ENCODE data around the gene LBHD2. TPM values are rescaled to one million over a fixed set of nuclear protein-coding genes. Genes with fewer than 3 reads are reported as not detected.
A peak's percentile ranks its signal among the peaks of the same experiment; 100 is the strongest.

Gene LBHD2
- total RNA-seq, 2 donors from 2014 or later = not detected

- no peaks in the 10 kb centered on the region for H3K9me3 Mint-ChIP-seq
- peak; percentile 29 for ATAC-seq (replicated peaks)
- H3K27ac Mint-ChIP-seq = no peak overlapping the region
- peak overlapping the region; percentile 30 for H3K4me3 Mint-ChIP-seq
- peaks cover 13% of the 10 kb centered on the region for H3K27me3 Mint-ChIP-seq
- H3K36me3 Mint-ChIP-seq (ENCODE audit: low read depth) = no peaks in the 10 kb centered on the region
- no peaks in the 10 kb centered on the region for H3K4me1 Mint-ChIP-seq
Measured at GRCh38 chr14:103123634-103124500, 39.9 kb downstream of the LBHD2 start.

DNA sequence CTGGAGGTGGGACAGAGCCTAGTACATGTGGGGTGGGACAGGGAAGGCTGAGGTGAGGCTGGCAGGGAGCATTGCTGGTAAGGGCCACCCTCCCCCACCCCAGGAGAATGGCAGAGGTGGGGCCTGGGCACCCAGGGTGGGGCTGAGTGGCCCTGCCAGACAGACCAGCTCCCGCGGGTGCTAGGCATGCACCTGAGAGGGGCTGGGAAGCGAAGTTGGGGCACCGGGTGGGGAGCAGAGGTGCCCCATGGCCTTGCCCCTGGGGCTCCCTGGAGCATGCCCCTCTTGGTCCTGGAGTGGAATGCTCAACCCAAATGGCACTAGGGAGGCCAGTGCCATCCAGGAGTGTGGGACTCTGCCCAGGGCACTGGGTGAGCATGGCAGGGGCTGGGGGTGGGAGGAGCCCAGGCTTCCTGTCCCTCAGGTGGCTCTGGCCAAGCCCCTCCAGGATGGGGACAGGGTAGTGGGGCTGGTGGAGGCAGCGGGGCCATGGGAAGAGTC, 40.5 kb downstream of the LBHD2 start:
- Mint-ChIP-seq H3K9me3 (no peaks in the 10 kb centered on the region), H3K27me3 (peaks cover 17% of the 10 kb centered on the region), H3K4me3 (no peak overlapping the region), H3K4me1 (no peaks in the 10 kb centered on the region), H3K27ac (no peak overlapping the region), H3K36me3 (ENCODE audit: low read depth) (no peaks in the 10 kb centered on the region)
- ATAC-seq (replicated peaks) = no peak

- no peaks in the 10 kb centered on the region for H3K9me3 Mint-ChIP-seq
- H3K36me3 Mint-ChIP-seq (ENCODE audit: low read depth) = no peaks in the 10 kb centered on the region
- no peak overlapping the region for H3K4me3 Mint-ChIP-seq
- no peak overlapping the region for H3K27ac Mint-ChIP-seq
- peaks cover 14% of the 10 kb centered on the region for H3K27me3 Mint-ChIP-seq
- no peak for ATAC-seq (replicated peaks)
- no peaks in the 10 kb centered on the region for H3K4me1 Mint-ChIP-seq
Measured at GRCh38 chr14:103125098-103126070, 41.4 kb downstream of the LBHD2 start.

DNA sequence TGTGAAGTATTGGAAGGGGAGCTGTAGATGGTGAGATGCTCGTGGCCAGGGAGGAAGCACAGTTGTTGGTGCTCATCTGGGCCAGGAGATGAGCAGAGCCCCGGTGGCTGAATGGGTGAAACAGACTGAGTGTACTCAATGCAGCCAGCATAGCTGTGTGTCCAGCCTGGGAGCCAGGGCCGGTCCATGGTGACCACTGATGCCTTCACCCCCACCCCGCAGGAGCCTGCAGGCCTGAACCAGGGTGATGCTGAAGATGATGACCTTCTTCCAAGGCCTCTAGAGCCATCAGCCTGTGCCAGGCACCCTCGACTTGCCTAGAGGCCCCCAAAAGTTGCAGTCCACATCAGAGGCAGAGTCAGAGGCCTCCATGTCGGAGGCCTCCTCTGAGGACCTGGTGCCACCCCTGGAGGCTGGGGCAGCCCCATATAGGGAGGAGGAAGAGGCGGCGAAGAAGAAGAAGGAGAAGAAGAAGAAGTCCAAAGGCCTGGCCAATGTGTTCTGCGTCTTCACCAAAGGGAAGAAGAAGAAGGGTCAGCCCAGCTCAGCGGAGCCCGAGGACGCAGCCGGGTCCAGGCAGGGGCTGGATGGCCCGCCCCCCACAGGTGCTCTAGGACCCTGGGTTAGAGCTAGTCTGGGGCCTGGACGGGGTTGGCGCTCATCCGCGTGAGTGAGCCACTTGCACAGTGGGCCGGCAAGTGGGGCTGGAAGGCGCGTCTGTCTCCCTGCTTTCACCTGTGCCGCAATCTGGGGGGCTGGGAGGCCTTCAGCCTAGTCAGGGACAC, 42.3 kb downstream of the LBHD2 start:
- Mint-ChIP-seq H3K27me3 (peaks cover 11% of the 10 kb centered on the region), H3K27ac (no peak overlapping the region), H3K36me3 (ENCODE audit: low read depth) (no peaks in the 10 kb centered on the region), H3K4me3 (no peak overlapping the region), H3K9me3 (no peaks in the 10 kb centered on the region), H3K4me1 (no peaks in the 10 kb centered on the region)
- ATAC-seq (replicated peaks) = no peak

DNA sequence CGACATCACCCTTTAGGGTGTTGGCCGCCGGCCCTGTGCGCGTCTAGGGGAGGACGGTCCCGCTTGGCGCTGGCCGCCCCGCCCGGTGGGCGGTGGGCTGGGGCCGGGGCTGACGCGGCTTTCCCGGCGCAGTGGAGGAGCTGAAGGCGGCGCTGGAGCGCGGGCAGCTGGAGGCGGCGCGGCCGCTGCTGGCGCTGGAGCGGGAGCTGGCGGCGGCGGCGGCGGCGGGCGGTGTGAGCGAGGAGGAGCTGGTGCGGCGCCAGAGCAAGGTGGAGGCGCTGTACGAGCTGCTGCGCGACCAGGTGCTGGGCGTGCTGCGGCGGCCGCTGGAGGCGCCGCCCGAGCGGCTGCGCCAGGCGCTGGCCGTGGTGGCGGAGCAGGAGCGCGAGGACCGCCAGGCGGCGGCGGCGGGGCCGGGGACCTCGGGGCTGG, 42.9 kb downstream of the LBHD2 start:
- Mint-ChIP-seq H3K4me3 (no peak overlapping the region), H3K9me3 (no peaks in the 10 kb centered on the region), H3K27ac (no peak overlapping the region), H3K4me1 (no peaks in the 10 kb centered on the region), H3K27me3 (peaks cover 8% of the 10 kb centered on the region), H3K36me3 (ENCODE audit: low read depth) (no peaks in the 10 kb centered on the region)
- ATAC-seq (replicated peaks) = no peak

DNA sequence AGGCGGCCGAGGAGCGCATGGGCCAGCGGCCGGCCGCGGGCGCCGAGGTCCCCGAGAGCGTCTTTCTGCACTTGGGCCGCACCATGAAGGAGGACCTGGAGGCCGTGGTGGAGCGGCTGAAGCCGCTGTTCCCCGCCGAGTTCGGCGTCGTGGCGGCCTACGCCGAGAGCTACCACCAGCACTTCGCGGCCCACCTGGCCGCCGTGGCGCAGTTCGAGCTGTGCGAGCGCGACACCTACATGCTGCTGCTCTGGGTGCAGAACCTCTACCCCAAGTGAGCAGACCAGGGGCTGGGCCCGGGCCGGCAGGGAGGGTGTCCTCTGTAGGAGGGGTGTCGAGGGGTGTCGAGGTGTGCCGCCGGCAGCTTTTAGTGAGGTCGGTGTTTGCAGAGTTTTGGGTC, 43.3 kb downstream of the LBHD2 start:
- no peak overlapping the region for H3K27ac Mint-ChIP-seq
- ATAC-seq (replicated peaks) = no peak
- H3K9me3 Mint-ChIP-seq = no peaks in the 10 kb centered on the region
- H3K4me1 Mint-ChIP-seq = no peaks in the 10 kb centered on the region
- H3K36me3 Mint-ChIP-seq (ENCODE audit: low read depth) = no peaks in the 10 kb centered on the region
- peaks cover 8% of the 10 kb centered on the region for H3K27me3 Mint-ChIP-seq
- H3K4me3 Mint-ChIP-seq = no peak overlapping the region

GRCh38 chr14:103127861-103128598, 44.0 kb downstream of the LBHD2 start:
- Mint-ChIP-seq H3K36me3 (ENCODE audit: low read depth) (no peaks in the 10 kb centered on the region), H3K27ac (no peak overlapping the region), H3K4me3 (no peak overlapping the region), H3K4me1 (no peaks in the 10 kb centered on the region), H3K27me3 (peaks cover 8% of the 10 kb centered on the region), H3K9me3 (no peaks in the 10 kb centered on the region)
- ATAC-seq (replicated peaks) = no peak

DNA sequence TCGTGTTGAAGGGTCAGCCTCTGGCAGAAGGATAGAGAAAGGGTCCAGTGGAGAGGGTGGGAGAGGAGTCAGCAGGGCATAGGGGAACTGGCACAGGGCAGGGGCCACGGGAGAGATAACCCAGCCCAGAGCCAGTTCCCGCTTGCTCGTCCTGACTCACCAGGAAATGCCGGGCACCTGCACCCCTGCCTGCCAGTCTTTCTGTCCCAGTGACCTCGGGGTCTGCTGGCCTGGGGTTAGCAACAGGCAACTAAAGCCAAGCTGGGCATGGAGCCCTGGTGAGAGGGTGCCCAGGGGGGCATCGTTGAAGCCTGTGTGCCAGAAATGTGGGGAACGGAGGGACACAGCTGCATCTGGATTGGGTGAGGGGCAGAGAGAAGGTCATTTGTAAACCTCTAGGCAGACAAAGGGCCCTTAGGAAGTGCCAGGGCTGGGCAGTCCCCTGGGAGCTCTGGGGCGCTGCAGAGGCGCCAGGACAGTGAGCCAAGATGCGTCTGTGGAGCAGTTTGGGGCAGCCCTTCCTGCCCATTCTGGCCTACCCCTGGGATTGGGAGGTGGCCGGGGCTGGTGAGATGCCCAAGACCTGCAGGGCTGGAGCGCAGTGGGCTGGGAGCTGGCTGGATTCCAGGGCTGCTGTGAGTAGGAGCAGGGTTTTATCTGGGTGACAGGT, 44.8 kb downstream of the LBHD2 start:
- no peaks in the 10 kb centered on the region for H3K9me3 Mint-ChIP-seq
- peaks cover 8% of the 10 kb centered on the region for H3K27me3 Mint-ChIP-seq
- no peak overlapping the region for H3K27ac Mint-ChIP-seq
- ATAC-seq (replicated peaks) = no peak
- no peaks in the 10 kb centered on the region for H3K36me3 Mint-ChIP-seq (ENCODE audit: low read depth)
- H3K4me1 Mint-ChIP-seq = no peaks in the 10 kb centered on the region
- H3K4me3 Mint-ChIP-seq = no peak overlapping the region

DNA sequence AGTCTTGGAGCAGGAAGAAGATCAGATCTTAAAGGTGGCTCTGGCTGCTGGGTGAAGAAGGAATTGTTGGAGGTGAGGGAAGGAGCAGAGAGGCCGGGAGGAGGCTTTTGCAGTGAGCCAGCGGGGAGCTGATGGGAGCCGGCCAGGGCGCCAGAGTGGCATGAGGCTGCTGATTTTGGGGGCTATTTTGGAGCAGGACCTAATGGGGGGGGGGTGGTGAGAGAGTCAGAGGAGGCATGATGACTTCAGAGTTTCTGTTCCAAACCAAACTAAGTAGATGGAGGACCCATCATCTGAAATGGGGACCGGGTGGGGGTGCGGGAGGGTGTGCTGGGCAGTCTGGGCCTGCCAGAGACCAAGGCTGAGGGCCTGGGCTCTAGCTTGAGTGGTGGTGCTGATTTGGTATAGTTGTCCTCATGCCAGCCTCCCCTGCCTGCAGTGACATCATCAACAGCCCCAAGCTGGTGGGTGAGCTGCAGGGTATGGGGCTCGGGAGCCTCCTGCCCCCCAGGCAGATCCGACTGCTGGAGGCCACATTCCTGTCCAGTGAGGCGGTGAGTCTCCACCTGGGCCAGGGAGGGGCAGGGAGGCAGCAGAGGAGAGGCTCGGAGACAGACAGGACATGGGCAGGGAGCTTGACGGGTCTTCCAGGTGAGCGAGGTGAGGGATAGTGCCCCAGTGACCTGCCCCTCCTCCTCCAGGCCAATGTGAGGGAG, 45.4 kb downstream of the LBHD2 start:
- H3K27ac Mint-ChIP-seq = no peak overlapping the region

GRCh38 chr14:103130017-103130764, 46.2 kb downstream of the LBHD2 start:
- peaks cover 4% of the 10 kb centered on the region for H3K27me3 Mint-ChIP-seq
- H3K9me3 Mint-ChIP-seq = no peaks in the 10 kb centered on the region
- no peak overlapping the region for H3K4me3 Mint-ChIP-seq
- no peaks in the 10 kb centered on the region for H3K4me1 Mint-ChIP-seq
- no peak for ATAC-seq (replicated peaks)
- no peaks in the 10 kb centered on the region for H3K36me3 Mint-ChIP-seq (ENCODE audit: low read depth)
- H3K27ac Mint-ChIP-seq = no peak overlapping the region

More for the DNA sequence above, 45.4 kb downstream of the LBHD2 start:
- no peaks in the 10 kb centered on the region for H3K4me1 Mint-ChIP-seq
- H3K27me3 Mint-ChIP-seq = peaks cover 4% of the 10 kb centered on the region
- H3K36me3 Mint-ChIP-seq (ENCODE audit: low read depth) = no peaks in the 10 kb centered on the region
- no peaks in the 10 kb centered on the region for H3K9me3 Mint-ChIP-seq
- ATAC-seq (replicated peaks) = no peak
- no peak overlapping the region for H3K4me3 Mint-ChIP-seq

DNA sequence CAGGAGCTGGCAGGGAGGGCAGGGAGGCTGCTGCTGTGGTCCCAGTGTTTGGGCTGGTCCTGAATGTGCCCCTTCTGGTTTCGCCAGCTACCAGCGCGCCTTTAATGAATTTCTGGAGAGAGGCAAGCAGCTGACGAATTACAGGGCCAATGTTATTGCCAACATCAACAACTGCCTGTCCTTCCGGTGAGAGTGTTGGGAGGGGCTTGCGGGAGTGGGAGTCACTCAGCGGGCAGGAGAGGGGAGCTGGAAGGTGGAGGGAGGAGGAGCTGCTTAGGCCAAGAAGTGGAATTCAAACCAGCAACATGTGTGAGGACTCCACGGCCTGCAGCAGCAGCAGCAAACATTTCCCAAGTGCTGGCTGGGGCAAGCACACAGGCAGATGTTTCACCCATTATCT, 47.0 kb downstream of the LBHD2 start:
- Mint-ChIP-seq H3K27ac (no peak overlapping the region), H3K36me3 (ENCODE audit: low read depth) (no peaks in the 10 kb centered on the region), H3K4me3 (no peak overlapping the region)

DNA sequence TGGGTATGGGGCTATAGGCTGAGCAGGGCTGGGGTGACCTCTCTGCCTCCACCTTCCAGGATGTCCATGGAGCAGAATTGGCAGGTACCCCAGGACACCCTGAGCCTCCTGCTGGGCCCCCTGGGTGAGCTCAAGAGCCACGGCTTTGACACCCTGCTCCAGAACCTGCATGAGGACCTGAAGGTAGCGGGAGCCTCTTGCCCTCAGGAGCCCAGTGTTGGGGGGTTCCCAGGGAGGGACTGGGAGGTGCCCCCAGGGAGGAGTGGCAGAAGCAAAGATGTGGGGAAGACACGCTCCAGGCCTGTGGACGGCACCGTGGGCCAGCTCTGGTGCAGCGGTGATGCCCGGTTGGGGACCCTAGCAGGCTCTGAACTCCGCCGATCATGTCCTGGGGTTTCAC, 47.6 kb downstream of the LBHD2 start:
- Mint-ChIP-seq H3K9me3 (no peaks in the 10 kb centered on the region), H3K27me3 (peaks cover 4% of the 10 kb centered on the region), H3K27ac (no peak overlapping the region), H3K36me3 (ENCODE audit: low read depth) (no peaks in the 10 kb centered on the region), H3K4me3 (no peak overlapping the region), H3K4me1 (no peaks in the 10 kb centered on the region)
- ATAC-seq (replicated peaks) = no peak

More for the DNA sequence above, 47.0 kb downstream of the LBHD2 start:
- Mint-ChIP-seq H3K4me1 (no peaks in the 10 kb centered on the region), H3K27me3 (peaks cover 4% of the 10 kb centered on the region), H3K9me3 (no peaks in the 10 kb centered on the region)
- ATAC-seq (replicated peaks) = no peak
